ENCODE measurements around the gene PGAM2. TPM values are rescaled to one million over a fixed set of nuclear protein-coding genes. Genes with fewer than 3 reads are reported as not detected.
A peak's percentile ranks its signal among the peaks of the same experiment; 100 is the strongest.

The PGAM2 gene
- total and polyA plus RNA-seq, 2 of the 4 experiments (the other 2 are of a cell fraction): not detected

DNA sequence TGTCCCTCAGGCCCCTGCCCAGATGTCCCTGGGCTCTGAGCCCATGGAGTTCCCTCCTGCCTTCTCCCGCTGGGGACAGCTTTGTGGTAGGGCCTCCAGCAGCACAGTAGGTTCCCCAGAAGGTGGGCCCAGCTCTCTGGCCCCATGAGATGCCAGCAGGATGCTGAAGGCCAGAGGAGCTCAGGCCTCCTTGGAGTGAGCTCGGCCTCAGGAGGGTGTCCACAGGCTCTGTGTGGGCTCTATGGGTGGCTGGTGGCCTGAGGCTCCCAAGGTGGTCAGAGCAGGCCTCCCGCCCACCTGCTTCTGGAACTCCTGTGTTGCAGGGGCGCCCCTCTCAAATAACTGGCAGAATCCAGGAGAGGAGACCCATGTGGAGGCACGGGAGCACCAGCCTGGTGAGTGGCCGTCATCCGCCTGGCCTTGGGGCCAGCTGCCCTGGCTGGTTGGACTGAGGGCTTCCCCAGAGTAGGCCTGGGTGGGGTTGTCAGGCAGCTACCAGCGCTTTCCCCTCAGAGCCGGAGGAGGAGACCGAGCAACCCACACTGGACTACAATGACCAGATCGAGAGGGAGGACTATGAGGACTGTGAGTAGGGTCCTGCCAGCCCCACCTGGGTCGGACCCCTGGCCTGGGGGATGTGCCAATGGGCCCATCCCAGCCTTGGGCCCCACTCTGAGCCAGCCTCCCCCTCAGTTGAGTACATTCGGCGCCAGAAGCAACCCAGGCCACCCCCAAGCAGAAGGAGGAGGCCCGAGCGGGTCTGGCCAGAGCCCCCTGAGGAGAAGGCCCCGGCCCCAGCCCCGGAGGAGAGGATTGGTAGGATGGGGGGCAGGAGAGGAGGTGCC is 42.0 kb upstream of the PGAM2 start:
- intact Hi-C loops (cut with micrococcal nuclease) (no loop called here), dilution Hi-C loops (cut with HindIII; ENCODE audit: low sequenced_read_pairs, unreplicated experiment) (no loop called here), in situ Hi-C loops (cut with MboI; ENCODE audit: low sequenced_read_pairs) (no loop called here)
- peaks cover 17% of the 10 kb centered on the region for H3K4me1 ChIP-seq (ENCODE audit: control insufficient read depth, insufficient read depth, low read length)
- H3K9ac ChIP-seq (ENCODE audit: low read depth, low read length): no peak overlapping the region
- ChIA-PET CTCF (no interaction called here), POLR2A (ENCODE audit: unreplicated experiment) (no interaction called here)
- peak overlapping the region; percentile 47 for H2AK5ac ChIP-seq (ENCODE audit: low read depth, low read length)
- no peak for ATAC-seq (ENCODE audit: low read depth)
- no peak overlapping the region for H3K4ac ChIP-seq (ENCODE audit: low read depth, low read length)
- H4K8ac ChIP-seq (ENCODE audit: low read depth in 2 of 2, low read length in 2 of 2): no peak overlapping the region
- H3K79me1 ChIP-seq (ENCODE audit: low read depth in 1 of 2, low read length in 2 of 2): no peaks in the 10 kb centered on the region; a peak in 1 of 4 replicates
- no peak overlapping the region for H3K27ac ChIP-seq (ENCODE audit: insufficient read depth, low read length)
- DNase-seq: no peak
- no peak overlapping the region for H3K4me2 ChIP-seq (ENCODE audit: low read depth, low read length)
- H3K18ac ChIP-seq (ENCODE audit: low read depth, low read length): no peak overlapping the region
- 87% methylated on average over 4 of the region's 18 CpGs; no CpG with 5 or more reads in 1 of the 2 experiments for WGBS, 2 experiments (ENCODE audit: extremely low coverage in 2 of 2, insufficient read length in 1 of 2)
- peak overlapping the region; percentile 61 for H2AK9ac ChIP-seq (replicated peaks; ENCODE audit: low read depth, low read length, poor library complexity)
- no peak overlapping the region for H3K23ac ChIP-seq (ENCODE audit: low read depth, low read length)
- no peak overlapping the region for H2BK5ac ChIP-seq (ENCODE audit: low read depth, low read length, poor library complexity, severe bottlenecking)
- H2AFZ ChIP-seq (replicated peaks; ENCODE audit: low read length, poor library complexity): no peak overlapping the region
- no peak overlapping the region for H4K5ac ChIP-seq (ENCODE audit: low read depth, low read length)
- H3K27me3 ChIP-seq (ENCODE audit: control insufficient read depth, insufficient read depth, low read length): no peaks in the 10 kb centered on the region
- H3K14ac ChIP-seq (replicated peaks; ENCODE audit: low read depth, low read length): no peak overlapping the region
- no peak overlapping the region for H2BK15ac ChIP-seq (ENCODE audit: low read depth, low read length)
- no peak overlapping the region for H3K56ac ChIP-seq (ENCODE audit: extremely low read depth, insufficient read depth, low read length)
- H3K9me1 ChIP-seq (ENCODE audit: insufficient read depth, low read length): peaks cover 17% of the 10 kb centered on the region
- no peak overlapping the region for H2BK120ac ChIP-seq (ENCODE audit: low read depth, low read length)
- no peak overlapping the region for H4K91ac ChIP-seq (ENCODE audit: insufficient read depth, low read depth, low read length)
- no TSS peak for BruUV-seq (replicated peaks)
- H2BK20ac ChIP-seq (ENCODE audit: low read depth, low read length): no peak overlapping the region
- no peaks in the 10 kb centered on the region; the same call in 1 of the 2 replicates for H3K36me3 ChIP-seq (ENCODE audit: control insufficient read depth, insufficient read depth, low read length)
- no peaks in the 10 kb centered on the region for H3K9me3 ChIP-seq (ENCODE audit: control insufficient read depth, insufficient read depth, low read length)
- no peaks in the 10 kb centered on the region for H4K20me1 ChIP-seq (ENCODE audit: insufficient read depth, low read length)
- no peak overlapping the region for H3K4me3 ChIP-seq (ENCODE audit: insufficient read depth, low read depth, low read length)
- no peak for TF ChIP-seq POLR2A (IDR thresholded peaks at IDR 0.05; ENCODE audit: low read depth, low read length)
- no peak for TF ChIP-seq RAD21 (IDR thresholded peaks at IDR 0.05; ENCODE audit: low read length)
- TF ChIP-seq NFE2L2 (IDR thresholded peaks at IDR 0.05; ENCODE audit: low read depth, low read length): no peak
- no peak for TF ChIP-seq FOS (IDR thresholded peaks at IDR 0.05; ENCODE audit: low read depth, low read length)
- TF ChIP-seq MAZ (IDR thresholded peaks at IDR 0.05; ENCODE audit: borderline replicate concordance, low read depth, low read length): no peak
- no peak for TF ChIP-seq SMC3 (IDR thresholded peaks at IDR 0.05; ENCODE audit: low read depth, low read length)
- TF ChIP-seq BHLHE40 (IDR thresholded peaks at IDR 0.05; ENCODE audit: low read depth, low read length): no peak
- TF ChIP-seq, protein P1, sequence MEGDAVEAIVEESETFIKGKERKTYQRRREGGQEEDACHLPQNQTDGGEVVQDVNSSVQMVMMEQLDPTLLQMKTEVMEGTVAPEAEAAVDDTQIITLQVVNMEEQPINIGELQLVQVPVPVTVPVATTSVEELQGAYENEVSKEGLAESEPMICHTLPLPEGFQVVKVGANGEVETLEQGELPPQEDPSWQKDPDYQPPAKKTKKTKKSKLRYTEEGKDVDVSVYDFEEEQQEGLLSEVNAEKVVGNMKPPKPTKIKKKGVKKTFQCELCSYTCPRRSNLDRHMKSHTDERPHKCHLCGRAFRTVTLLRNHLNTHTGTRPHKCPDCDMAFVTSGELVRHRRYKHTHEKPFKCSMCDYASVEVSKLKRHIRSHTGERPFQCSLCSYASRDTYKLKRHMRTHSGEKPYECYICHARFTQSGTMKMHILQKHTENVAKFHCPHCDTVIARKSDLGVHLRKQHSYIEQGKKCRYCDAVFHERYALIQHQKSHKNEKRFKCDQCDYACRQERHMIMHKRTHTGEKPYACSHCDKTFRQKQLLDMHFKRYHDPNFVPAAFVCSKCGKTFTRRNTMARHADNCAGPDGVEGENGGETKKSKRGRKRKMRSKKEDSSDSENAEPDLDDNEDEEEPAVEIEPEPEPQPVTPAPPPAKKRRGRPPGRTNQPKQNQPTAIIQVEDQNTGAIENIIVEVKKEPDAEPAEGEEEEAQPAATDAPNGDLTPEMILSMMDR (conservative IDR thresholded peaks at IDR 0.05; ENCODE audit: low read depth, low read length): no peak
- no peak for TF ChIP-seq CHD1 (IDR thresholded peaks at IDR 0.05; ENCODE audit: low read depth, low read length)
- TF ChIP-seq RCOR1 (IDR thresholded peaks at IDR 0.05; ENCODE audit: insufficient replicate concordance, low read length): no peak
- no peak for TF ChIP-seq MXI1 (IDR thresholded peaks at IDR 0.05; ENCODE audit: borderline replicate concordance, low read depth, low read length)
- no peak for TF ChIP-seq MAFK (IDR thresholded peaks at IDR 0.05; ENCODE audit: low read depth, low read length)
- TF ChIP-seq, protein P2, sequence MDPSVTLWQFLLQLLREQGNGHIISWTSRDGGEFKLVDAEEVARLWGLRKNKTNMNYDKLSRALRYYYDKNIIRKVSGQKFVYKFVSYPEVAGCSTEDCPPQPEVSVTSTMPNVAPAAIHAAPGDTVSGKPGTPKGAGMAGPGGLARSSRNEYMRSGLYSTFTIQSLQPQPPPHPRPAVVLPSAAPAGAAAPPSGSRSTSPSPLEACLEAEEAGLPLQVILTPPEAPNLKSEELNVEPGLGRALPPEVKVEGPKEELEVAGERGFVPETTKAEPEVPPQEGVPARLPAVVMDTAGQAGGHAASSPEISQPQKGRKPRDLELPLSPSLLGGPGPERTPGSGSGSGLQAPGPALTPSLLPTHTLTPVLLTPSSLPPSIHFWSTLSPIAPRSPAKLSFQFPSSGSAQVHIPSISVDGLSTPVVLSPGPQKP (IDR thresholded peaks at IDR 0.05; ENCODE audit: borderline replicate concordance, low read depth, low read length): no peak
- TF ChIP-seq, protein P3, sequence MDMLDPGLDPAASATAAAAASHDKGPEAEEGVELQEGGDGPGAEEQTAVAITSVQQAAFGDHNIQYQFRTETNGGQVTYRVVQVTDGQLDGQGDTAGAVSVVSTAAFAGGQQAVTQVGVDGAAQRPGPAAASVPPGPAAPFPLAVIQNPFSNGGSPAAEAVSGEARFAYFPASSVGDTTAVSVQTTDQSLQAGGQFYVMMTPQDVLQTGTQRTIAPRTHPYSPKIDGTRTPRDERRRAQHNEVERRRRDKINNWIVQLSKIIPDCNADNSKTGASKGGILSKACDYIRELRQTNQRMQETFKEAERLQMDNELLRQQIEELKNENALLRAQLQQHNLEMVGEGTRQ (IDR thresholded peaks at IDR 0.05; ENCODE audit: low read depth, low read length): no peak
- no peak for TF ChIP-seq RFX5 (IDR thresholded peaks at IDR 0.05; ENCODE audit: low read depth, low read length)
